Loucy (cell line): ENCODE results near the gene MTURN.

Experiments used
- EZH2phosphoT487 ChIP-seq: fragments of 200-600 bp; IDR thresholded peaks from 2 replicates; pipeline ENCODE4 v1.6.1; 2018; ENCODE audit warnings: antibody characterized with exemption, mild to moderate bottlenecking, moderate library complexity, borderline replicate concordance
- TF ChIP-seq, protein P1 (sequence below): fragments of 200-600 bp; sonication (generic); conservative IDR thresholded peaks from 2 replicates; pipeline ENCODE4 v1.5.1; 2014; ENCODE audit warnings: mild to moderate bottlenecking, antibody characterized with exemption, low read length

DNA sequence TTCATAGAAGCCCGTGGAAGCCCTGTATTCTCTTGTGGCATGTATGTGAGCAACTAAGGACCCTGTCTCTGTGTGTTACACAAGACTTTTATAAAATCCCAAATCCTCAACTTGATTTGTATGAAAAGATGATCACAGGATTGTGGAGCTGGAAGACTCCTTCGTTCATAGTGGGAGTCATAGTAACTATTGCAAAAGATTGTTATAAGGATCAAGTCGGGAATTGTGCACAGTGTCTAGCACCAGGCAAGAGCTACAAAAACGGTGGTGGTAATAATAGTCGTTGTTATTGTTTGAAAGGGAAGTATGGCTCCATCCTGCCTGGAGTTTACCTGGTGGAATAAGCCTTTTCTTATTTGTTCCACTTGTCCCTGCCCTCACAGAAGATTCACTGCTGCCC is 42.8 kb upstream of the MTURN start:
- TF ChIP-seq, protein P1, sequence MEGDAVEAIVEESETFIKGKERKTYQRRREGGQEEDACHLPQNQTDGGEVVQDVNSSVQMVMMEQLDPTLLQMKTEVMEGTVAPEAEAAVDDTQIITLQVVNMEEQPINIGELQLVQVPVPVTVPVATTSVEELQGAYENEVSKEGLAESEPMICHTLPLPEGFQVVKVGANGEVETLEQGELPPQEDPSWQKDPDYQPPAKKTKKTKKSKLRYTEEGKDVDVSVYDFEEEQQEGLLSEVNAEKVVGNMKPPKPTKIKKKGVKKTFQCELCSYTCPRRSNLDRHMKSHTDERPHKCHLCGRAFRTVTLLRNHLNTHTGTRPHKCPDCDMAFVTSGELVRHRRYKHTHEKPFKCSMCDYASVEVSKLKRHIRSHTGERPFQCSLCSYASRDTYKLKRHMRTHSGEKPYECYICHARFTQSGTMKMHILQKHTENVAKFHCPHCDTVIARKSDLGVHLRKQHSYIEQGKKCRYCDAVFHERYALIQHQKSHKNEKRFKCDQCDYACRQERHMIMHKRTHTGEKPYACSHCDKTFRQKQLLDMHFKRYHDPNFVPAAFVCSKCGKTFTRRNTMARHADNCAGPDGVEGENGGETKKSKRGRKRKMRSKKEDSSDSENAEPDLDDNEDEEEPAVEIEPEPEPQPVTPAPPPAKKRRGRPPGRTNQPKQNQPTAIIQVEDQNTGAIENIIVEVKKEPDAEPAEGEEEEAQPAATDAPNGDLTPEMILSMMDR, result no peak
- no peak for TF ChIP-seq EZH2phosphoT487
